GM06990 (cell line): ENCODE results near the gene FLNB.

Experiments
- DNase-seq: peaks from one replicate; pipeline ENCODE4 v3.0.0-alpha.2; 2011; ENCODE audit not compliant: insufficient read length; ENCODE audit errors: extremely low read depth
- H3K27me3 ChIP-seq: replicated peaks from 2 replicates; pipeline ENCODE4 v1.6.0; 2011; ENCODE audit warnings: low read length; ENCODE audit not compliant: control insufficient read depth, insufficient read depth
- H3K36me3 ChIP-seq: 2 replicates; pipeline ENCODE4 v1.5.1; 2011; ENCODE audit warnings: low read length; ENCODE audit not compliant: control insufficient read depth, insufficient read depth
- H3K4me3 ChIP-seq: replicated peaks from 2 replicates; pipeline ENCODE4 v1.5.1; 2011; ENCODE audit warnings: low read depth, mild to moderate bottlenecking, control low read depth, low read length
- CTCF ChIP-seq: IDR thresholded peaks from 2 replicates; pipeline ENCODE4 v1.5.1; 2011; ENCODE audit warnings: low read length, control low read depth, mild to moderate bottlenecking, inconsistent platforms; ENCODE audit not compliant: insufficient read depth, poor library complexity, severe bottlenecking

The FLNB gene

GRCh38 chr3:58095603-58096138, 87.4 kb downstream of the FLNB start:
- Histone ChIP-seq H3K36me3 (no peaks in the 10 kb centered on the region), H3K4me3 (no peak overlapping the region), H3K27me3 (no peaks in the 10 kb centered on the region)
- no peak for DNase-seq
- TF ChIP-seq CTCF = no peak

DNA sequence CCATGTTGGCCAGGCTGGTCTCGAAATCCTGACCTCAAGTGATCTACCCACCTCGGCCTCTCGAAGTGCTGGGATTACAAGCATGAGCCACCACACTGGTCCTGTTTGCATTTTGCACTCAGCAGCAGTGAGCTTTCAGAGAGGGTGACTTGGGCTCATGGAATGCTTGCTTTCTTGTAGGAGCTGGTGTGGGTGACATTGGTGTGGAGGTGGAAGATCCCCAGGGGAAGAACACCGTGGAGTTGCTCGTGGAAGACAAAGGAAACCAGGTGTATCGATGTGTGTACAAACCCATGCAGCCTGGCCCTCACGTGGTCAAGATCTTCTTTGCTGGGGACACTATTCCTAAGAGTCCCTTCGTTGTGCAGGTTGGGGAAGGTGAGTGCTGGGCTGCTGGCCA, 90.3 kb downstream of the FLNB start:
- DNase-seq = no peak
- TF ChIP-seq CTCF = no peak
- no peak overlapping the region for H3K4me3 ChIP-seq
- H3K27me3 ChIP-seq = no peaks in the 10 kb centered on the region
- no peaks in the 10 kb centered on the region for H3K36me3 ChIP-seq

- no peak overlapping the region for H3K4me3 ChIP-seq
- DNase-seq = no peak
- H3K27me3 ChIP-seq = no peaks in the 10 kb centered on the region
- no peaks in the 10 kb centered on the region; the same call in 1 of the 2 replicates for H3K36me3 ChIP-seq
- TF ChIP-seq CTCF = no peak
Measured at GRCh38 chr3:58099865-58100264, 91.6 kb downstream of the FLNB start.

- TF ChIP-seq CTCF = no peak
- no peaks in the 10 kb centered on the region; the same call in none of the 2 replicates for H3K36me3 ChIP-seq
Measured at GRCh38 chr3:58101499-58102389, 93.5 kb downstream of the FLNB start.

DNA sequence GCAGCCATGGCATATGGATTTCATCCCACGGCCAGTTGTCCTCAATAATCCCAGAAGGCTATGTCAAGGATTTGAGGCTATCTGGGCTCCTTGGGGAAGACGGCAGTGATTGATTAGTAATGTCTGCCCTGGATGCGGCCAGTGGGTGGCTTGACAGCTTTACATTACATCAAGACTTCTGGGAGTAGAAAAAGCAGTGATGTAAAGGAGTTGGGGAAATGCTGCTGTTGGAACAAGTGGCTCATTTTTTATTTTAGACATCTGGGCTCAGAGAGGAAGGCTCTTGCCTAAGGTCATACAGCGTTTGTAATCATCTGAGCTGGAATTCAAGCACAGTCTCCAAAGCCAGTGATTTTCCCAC, 94.1 kb downstream of the FLNB start:
- no peak for DNase-seq
- H3K4me3 ChIP-seq = no peak overlapping the region
- no peak for TF ChIP-seq CTCF
- no peaks in the 10 kb centered on the region; the same call in none of the 2 replicates for H3K36me3 ChIP-seq
- H3K27me3 ChIP-seq = no peaks in the 10 kb centered on the region

More at GRCh38 chr3:58101499-58102389, 93.5 kb downstream of the FLNB start:
- DNase-seq = no peak
- Histone ChIP-seq H3K4me3 (no peak overlapping the region), H3K27me3 (no peaks in the 10 kb centered on the region)
